22Rv1 (cell line): Measurements from ENCODE around the gene NOL4L.

Source experiments
- ZFX ChIP-seq: fragments of 450-650 bp; IDR thresholded peaks from 2 replicates; pipeline ENCODE4 v1.6.1; 2017; ENCODE audit warnings: antibody characterized with exemption, borderline replicate concordance
- TF ChIP-seq, protein P1 (sequence below): fragments of 450-650 bp; IDR thresholded peaks from 2 replicates; pipeline ENCODE4 v1.5.1; 2017; ENCODE audit warnings: mild to moderate bottlenecking

DNA sequence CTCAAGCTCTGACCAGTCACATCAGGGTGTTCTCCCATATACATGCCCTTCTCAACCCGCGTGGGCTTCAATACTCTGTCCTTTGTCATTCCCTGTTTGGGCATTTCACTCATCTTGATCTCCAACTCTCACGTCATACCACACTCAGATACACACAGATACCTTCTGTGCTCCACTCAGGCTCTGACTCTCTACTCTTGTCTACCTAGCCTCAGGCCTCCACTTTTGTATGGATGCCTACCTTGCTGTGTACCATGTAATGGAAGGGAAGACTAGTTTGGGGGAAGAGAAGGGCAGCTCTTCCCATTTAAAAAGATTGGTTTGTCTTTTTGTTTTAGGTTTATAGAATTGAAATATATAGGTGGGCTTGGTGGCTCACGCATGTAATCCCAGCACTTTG is 178.4 kb downstream of the NOL4L start:
- TF ChIP-seq, protein P1, sequence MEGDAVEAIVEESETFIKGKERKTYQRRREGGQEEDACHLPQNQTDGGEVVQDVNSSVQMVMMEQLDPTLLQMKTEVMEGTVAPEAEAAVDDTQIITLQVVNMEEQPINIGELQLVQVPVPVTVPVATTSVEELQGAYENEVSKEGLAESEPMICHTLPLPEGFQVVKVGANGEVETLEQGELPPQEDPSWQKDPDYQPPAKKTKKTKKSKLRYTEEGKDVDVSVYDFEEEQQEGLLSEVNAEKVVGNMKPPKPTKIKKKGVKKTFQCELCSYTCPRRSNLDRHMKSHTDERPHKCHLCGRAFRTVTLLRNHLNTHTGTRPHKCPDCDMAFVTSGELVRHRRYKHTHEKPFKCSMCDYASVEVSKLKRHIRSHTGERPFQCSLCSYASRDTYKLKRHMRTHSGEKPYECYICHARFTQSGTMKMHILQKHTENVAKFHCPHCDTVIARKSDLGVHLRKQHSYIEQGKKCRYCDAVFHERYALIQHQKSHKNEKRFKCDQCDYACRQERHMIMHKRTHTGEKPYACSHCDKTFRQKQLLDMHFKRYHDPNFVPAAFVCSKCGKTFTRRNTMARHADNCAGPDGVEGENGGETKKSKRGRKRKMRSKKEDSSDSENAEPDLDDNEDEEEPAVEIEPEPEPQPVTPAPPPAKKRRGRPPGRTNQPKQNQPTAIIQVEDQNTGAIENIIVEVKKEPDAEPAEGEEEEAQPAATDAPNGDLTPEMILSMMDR: no peak
- no peak for TF ChIP-seq ZFX
